ENCODE results near the gene WNT10A. TPM values are rescaled to one million over a fixed set of nuclear protein-coding genes. Genes with fewer than 3 reads are reported as not detected.
A peak's percentile ranks its signal among the peaks of the same experiment; 100 is the strongest.

Gene WNT10A
- total and polyA plus RNA-seq, 3 donors from 2014 or later: 1.5 to 2.5 (median 2.1) TPM

- H3K9me3 ChIP-seq: no peaks in the 10 kb centered on the region
- intact Hi-C loops (cut with DNase I; ENCODE audit: low total_unique reads): no loop called here
- H3K4me1 ChIP-seq: peaks cover 24% of the 10 kb centered on the region
- TF ChIP-seq POLR2A (IDR thresholded peaks at IDR 0.05) (no peak), CTCF (IDR thresholded peaks at IDR 0.05) (no peak)
- H3K27ac ChIP-seq: no peak overlapping the region
- 37 to 45% methylated on average over 11 to 16 of the region's 16 CpGs for WGBS, 2 donors
- no peak for DNase-seq
- H3K27me3 ChIP-seq: no peaks in the 10 kb centered on the region
- H3K36me3 ChIP-seq (ENCODE audit: low read depth, missing control alignments): no peaks in the 10 kb centered on the region
- no peak overlapping the region for H3K4me3 ChIP-seq
Measured at GRCh38 chr2:218878926-218879761, 1.5 kb upstream of the WNT10A start.

- Histone ChIP-seq H3K27me3 (no peaks in the 10 kb centered on the region), H3K4me1 (peaks cover 24% of the 10 kb centered on the region), H3K27ac (no peak overlapping the region), H3K9me3 (no peaks in the 10 kb centered on the region), H3K36me3 (ENCODE audit: low read depth, missing control alignments) (no peaks in the 10 kb centered on the region), H3K4me3 (peak overlapping the region in 1 of 2 donors; percentile 35)
- intact Hi-C loops (cut with DNase I; ENCODE audit: low total_unique reads): no loop called here
- no peak for TF ChIP-seq CTCF (IDR thresholded peaks at IDR 0.05)
- TF ChIP-seq POLR2A (IDR thresholded peaks at IDR 0.05): no peak
- no peak for DNase-seq
- WGBS, 2 donors: 0 to 17% methylated on average over 5 to 11 of the region's 11 CpGs
Measured at GRCh38 chr2:218879776-218880101, 913 bp upstream of the WNT10A start.

GRCh38 chr2:218880859-218881594, 375 bp downstream of the WNT10A start:
- WGBS, 2 donors: 27 to 50% methylated on average over 1 to 13 of the region's 24 CpGs
- DNase-seq: no peak
- Histone ChIP-seq H3K27ac (no peak overlapping the region), H3K36me3 (ENCODE audit: low read depth, missing control alignments) (no peaks in the 10 kb centered on the region), H3K4me3 (peak overlapping the region in 1 of 2 donors; percentile 35), H3K4me1 (peaks cover 22% of the 10 kb centered on the region), H3K27me3 (no peaks in the 10 kb centered on the region), H3K9me3 (no peaks in the 10 kb centered on the region)
- no peak for TF ChIP-seq CTCF (IDR thresholded peaks at IDR 0.05)
- no peak for TF ChIP-seq POLR2A (IDR thresholded peaks at IDR 0.05)
- intact Hi-C loops (cut with DNase I; ENCODE audit: low total_unique reads): no loop called here

- H3K27me3 ChIP-seq: no peaks in the 10 kb centered on the region
- DNase-seq: no peak
- no peak overlapping the region for H3K27ac ChIP-seq
- H3K4me3 ChIP-seq: no peak overlapping the region
- no peaks in the 10 kb centered on the region for H3K36me3 ChIP-seq (ENCODE audit: low read depth, missing control alignments)
- TF ChIP-seq POLR2A (IDR thresholded peaks at IDR 0.05) (no peak), CTCF (IDR thresholded peaks at IDR 0.05) (no peak)
- intact Hi-C loops (cut with DNase I; ENCODE audit: low total_unique reads): no loop called here
- 72 to 74% methylated on average over 13 of the region's 13 CpGs for WGBS, 2 donors
- H3K9me3 ChIP-seq: no peaks in the 10 kb centered on the region
- peaks cover 16% of the 10 kb centered on the region for H3K4me1 ChIP-seq
Measured at GRCh38 chr2:218881744-218882460, 1.2 kb downstream of the WNT10A start.

All from testis (tissue), 3 donors.